Measurements from ENCODE around the gene KCNJ3.

KCNJ3 gene, protein sequence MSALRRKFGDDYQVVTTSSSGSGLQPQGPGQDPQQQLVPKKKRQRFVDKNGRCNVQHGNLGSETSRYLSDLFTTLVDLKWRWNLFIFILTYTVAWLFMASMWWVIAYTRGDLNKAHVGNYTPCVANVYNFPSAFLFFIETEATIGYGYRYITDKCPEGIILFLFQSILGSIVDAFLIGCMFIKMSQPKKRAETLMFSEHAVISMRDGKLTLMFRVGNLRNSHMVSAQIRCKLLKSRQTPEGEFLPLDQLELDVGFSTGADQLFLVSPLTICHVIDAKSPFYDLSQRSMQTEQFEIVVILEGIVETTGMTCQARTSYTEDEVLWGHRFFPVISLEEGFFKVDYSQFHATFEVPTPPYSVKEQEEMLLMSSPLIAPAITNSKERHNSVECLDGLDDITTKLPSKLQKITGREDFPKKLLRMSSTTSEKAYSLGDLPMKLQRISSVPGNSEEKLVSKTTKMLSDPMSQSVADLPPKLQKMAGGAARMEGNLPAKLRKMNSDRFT

DNA sequence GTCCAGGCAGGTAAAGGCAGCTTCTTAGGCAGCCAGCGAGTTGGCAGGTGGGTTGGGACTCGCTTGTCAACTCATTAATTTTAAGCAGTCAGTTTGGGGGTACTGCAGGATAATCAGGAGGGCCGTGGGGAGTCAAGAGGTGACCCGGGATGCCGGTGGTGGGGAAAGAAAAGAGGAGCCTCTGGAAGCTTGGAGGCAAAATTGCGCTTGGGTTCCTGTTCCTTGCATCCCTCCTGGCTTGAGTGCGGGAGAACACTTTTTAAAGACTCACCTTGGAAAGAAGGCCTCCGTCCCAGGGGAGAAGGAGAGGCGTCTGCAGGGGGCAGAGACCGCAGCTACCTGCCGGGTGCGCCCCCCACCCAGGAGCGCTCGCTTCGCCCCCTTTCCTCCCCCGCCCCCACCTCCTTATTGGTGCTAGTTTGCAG is at the start of gene KCNJ3:
Gene KCNJ3, plus strand, starts transcription at position 400 of the 425 bp plus-strand sequence. CDS start 81 bp downstream, outside the sequence.
- no peak for DNase-seq

DNA sequence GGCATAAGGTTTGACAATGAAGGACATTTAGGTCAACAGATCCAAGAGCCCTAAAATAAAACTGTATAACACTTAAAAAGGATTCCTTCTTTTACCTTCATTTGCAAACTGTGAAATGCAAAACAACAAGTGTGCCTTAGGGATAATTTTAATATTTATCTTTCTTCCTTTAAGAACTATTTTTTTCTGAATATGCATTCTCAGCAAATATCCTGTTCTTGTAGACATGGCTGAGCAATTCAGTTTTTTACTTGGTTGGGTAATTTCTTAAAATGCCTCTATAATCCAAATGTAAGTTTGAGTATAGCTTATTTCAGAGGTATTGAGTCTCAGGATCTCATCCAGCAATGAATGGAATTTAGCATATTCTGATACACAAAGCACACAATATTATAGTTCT is 43.0 kb upstream of the KCNJ3 start:
- no peak for DNase-seq

DNA sequence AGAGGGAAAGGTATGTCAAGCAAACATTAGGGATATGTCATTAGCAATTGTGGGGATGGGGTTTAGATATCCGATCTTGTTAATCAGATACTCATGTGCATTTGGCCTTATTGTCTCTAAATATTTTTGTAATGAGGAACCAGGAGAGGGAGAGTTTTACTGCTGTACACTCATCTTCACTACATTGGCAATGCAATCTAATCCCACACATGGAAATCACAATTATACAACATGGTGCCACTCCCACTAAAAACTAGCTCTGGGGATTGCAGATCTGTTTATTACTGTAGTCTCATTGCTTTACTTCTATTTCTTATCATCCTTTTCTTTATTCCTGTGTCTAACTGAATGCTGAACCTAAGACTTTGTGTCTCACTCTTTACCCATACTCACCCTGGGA is 39.6 kb upstream of the KCNJ3 start:
- DNase-seq: no peak

DNA sequence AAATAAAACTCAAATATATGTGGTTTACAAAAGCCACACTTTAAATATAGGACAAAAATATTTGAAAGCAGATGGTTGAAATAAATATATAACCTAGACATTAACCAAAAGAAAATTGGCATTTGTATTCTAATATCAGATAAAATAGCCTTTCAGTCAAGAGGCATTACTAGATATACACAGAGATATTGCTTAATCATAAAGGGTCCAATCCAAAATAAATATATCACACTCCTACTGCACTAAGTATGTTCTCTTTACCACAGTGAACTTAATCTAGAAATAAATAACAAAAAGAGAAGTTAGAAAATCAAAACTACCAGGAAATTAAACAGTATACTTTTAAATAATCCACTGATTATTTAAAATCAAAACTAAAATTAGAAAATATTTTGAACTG is 34.2 kb upstream of the KCNJ3 start:
- no peak for DNase-seq

DNA sequence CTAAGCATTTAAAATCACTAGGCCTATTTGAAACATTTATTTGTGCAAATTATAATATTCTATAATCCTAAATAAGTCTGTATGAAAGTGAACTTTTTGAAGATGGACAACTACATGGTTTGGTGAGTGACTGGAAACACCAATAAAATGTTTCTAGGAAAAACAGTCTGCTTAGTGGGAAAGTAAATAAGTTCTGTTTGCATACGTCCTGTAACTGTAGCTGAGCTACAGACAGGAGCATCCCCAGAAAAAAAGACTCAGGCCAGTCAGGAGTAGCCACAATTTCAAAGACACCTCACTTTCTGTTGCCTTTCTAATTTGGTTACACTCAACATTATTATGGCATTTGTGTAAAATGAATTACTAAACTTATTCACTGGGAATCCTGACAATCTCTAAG is 28.4 kb upstream of the KCNJ3 start:
- no peak for DNase-seq

DNA sequence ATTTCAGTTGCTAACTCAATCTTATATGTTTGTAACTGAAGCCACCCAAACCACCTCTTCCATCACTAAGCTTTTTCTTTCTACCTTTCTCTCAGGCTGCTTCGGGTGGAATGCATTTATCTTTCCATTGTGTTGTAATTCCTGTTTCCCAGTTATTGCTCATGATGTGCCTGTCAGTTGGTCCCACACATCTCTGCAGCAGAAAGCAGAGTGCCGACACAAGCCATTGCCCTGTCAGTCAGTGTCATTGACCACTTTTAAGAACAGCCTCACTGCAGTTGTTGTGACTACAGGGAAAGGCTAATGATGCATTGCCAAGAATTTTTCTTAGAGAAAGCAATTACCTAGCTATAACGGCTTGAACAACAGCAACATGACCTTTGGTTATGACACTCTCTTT is 24.8 kb upstream of the KCNJ3 start:
- no peak for DNase-seq

DNA sequence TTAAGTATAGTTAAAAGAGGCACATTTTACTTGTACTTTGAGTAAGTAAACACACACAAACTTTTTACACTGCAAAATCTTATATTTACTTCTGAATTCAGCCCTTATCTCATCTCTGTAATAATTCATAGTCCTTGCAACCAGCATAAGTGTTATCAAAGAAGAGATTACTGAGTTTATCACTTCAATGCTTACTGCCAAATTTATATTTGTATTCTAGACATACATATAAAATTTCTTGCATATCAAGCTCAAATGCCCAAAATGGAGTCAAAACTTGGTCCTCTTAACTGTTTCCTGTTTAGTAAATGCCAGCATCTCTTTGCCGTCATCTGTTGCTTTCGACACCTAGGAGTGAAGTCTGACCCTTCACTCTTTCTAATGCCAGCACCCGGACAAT is 21.1 kb upstream of the KCNJ3 start:
- DNase-seq: no peak

DNA sequence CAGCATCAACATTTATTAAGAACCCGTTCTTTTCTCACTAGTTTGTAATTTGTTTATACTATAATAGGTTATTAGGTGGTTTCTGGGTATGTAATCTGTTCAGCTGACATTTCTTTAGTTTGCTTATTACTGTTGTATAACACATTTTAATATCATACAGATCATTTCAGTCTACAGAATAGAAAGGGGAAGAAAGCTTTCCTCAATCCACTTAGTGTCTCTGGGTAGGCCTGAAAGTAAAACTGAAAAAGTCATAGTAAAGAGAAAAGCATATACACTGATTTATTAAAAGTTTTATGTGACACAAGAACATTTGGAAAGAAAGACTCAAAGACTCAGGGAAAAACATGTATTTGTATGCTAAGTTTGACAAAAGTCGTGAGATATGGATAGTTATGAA is 16.8 kb upstream of the KCNJ3 start:
- no peak for DNase-seq

DNA sequence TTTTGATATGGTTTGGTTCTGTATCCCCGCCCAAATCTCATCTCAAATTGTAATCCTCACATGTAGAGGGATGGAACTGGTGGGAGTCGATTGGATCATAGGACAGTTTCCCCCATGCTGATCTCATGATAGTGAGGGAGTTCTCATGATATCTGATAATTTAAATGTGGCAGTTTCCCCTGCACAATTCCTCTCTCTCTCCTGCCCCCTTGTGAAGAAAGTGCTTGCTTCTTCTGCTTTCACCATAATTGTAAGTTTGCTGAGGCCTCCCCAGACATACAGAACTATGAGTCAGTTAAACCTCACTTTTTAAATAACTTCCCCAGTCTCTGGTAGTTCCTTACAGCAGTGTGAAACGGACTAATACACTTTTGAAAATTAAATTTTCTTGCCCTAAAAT is 12.3 kb upstream of the KCNJ3 start:
- DNase-seq: no peak

DNA sequence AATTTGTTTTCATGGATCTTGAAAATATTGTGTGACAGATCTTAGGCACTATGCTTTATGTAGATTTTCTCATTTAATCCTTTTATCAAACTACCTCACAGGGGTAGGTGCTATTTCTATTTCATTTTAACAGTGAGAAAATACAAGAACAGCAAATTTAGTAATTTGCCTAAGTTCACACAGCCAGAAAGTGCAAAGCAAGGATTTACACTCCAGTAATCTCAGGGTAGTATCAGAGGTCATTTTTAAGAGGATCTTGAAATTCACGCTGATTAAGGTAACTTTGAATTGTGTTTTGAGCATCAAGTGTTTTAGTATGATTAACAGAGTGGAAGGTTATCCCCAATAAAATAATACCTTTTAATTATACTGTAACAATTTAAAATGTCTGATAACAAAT is 10.1 kb upstream of the KCNJ3 start:
- no peak for DNase-seq

DNA sequence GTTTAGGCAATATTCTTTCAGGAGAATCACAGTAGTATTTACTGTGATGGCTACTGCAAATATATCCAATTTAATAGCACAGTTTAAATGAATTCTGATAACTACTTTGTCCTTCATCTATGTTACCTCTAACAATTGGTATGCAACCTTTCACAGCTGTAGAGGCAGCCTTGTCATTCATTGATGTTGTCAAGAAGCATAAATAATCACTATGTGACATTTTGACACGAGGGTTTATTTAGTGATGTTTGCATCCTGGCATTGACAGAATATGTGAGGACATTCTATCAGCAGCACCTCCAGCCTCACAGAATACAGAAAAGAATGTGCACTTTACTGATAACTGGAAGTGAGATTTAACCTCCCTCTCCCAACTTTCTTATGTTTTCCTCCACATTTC is 9.3 kb upstream of the KCNJ3 start:
- DNase-seq: no peak

DNA sequence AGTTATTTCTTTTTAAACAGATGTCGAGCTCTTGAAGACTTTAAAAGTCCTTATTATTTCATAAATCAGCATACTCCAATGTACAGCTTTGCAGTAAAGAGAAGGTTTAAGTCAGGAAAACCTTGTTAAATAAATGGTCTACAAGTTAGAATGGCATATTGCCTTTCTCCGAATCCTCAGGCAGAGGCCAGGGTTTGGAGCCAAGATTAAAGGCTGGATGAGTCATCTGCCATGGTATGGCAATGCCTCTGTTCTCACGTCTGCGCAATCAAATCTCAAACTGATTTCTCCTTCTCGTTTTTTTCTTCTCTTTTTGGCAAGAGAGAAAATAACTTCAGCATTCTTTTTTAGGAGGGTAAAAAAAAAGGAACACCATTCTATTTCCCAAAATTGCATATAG is 5.6 kb upstream of the KCNJ3 start:
- DNase-seq: no peak

DNA sequence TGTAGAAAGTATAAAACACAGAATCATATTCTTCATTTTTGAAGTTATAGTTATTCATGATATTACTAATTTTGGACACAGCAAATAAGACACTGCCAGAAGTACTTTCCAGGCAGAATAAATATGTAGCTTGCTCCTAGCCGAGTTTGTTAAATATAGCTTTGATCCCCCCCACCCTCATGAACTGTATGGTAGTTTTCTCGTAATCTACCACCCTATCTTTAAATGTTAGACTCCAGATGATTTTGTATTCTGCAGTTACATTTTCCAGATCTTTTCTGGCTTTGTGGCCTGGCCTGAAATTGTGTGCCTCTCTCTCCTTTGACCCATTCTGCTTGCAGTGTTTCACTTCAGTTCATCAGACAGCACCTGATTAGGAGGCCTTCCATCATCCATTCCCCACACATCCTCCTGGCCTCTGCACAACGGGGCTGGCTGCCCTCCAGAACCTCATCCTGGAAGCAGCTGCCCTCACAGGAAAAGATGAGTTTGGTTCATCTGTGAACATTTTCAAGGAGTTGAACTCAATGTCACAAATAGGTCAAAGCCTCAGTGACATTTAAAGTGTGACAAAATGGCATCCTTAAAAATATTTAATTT is 4.7 kb upstream of the KCNJ3 start:
- DNase-seq: no peak

DNA sequence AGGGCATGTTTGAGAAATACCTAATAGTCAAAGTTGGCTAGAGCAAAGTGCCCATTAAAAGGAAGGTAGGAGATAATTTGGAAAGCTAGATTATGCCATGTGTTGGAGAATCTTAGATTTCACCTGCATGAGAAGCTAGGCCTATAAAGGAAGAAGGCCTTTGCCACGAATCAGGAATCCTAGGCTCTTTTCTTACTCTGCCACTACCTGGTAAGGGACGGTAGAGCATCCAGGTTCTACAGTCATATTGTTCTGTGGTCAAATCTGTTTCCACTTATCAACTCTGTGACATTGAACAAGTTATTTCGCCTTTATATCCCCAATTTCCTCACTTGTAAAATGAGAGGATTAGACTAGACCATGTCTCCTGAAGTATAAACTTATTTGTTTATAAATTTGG is 3.6 kb upstream of the KCNJ3 start:
- no peak for DNase-seq

DNA sequence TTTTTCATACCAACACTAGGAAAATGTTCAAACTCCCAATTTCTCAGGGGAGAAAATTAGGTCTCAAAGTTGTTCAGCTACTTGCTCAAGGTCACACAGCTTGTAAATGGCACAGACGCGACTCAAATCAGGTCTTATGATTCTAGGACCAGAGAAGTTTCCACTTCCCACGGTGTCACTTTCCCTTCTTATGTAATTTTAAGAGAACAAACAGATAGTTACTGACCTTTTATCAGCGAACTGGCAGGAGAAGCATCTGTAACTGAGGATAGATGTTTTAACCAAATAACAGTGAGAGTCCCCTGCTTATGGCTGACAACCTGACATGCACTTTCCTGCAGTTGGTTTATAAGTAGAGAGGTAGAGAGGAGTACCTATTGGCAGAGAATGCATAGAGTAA is 2.1 kb upstream of the KCNJ3 start:
- no peak for DNase-seq

DNA sequence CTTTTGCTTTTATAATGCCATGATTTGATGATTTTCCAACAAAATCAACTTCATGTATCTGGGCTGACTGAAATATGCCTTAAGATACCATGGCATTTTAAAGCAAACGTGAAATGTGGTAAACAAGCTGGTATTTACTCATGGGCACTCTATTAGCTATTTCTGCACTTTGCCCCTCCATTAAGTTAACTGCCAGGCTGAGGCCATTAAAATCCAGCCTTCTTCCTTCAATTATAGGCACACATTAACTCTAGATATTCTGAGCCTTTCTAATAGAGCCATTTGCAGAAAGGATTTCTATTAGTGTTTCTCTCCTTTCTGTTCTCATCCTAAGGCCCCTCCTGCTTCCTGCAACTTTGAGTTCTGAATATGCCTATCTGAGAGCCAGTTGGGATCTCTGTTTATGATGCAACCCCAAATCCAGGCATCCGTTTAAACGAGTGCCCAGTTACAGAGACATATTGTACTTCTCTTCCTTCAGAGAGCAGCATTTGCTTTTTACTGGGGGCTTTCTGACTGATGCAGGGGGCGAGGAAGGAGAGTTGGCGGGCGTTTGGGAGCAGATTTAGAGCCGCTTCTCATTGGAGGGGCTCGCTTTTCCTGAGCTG is 1.6 kb upstream of the KCNJ3 start:
- peak; percentile 33 for DNase-seq

DNA sequence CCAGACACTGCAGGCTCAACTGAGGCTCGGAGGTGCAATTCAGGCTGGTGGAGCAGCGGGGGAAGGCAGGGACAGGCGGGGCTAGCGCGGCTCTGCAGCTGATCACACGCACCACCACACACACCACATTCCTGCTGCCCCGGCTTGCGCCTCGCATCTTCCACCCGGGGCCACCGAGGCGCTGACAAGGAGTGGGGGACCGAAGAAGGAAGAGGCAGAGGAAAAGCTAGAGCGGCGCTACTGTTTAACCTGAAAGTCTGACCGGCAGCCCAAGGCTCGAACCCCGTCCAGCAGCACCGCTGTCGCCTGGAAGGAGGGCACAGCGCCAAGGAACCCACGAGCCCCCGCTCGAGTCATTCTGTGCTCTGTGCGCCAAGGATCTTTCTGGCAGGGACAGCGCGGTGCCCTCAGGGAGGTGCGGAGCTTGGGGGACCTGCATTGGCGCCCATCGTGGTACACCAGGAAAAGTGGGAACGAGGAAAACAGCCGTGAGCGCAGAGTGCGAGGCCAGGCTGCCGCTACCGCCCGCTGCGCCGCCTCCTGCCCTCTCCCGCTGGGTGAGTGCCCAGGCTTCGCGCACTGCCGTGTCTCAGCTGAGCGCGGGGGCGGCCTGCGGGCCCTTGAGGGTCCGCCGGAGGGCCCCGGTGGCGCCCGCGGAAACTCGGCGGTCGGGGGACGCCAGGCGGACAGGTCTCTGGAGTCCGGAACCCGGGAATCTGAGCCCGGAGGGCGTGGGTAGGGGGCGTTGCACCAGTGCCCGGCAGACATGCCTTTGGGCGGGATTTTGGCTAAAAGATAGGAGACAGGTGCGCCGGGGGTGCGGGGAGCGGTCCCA is 860 bp upstream of the KCNJ3 start:
- peak; percentile 66 for DNase-seq

DNA sequence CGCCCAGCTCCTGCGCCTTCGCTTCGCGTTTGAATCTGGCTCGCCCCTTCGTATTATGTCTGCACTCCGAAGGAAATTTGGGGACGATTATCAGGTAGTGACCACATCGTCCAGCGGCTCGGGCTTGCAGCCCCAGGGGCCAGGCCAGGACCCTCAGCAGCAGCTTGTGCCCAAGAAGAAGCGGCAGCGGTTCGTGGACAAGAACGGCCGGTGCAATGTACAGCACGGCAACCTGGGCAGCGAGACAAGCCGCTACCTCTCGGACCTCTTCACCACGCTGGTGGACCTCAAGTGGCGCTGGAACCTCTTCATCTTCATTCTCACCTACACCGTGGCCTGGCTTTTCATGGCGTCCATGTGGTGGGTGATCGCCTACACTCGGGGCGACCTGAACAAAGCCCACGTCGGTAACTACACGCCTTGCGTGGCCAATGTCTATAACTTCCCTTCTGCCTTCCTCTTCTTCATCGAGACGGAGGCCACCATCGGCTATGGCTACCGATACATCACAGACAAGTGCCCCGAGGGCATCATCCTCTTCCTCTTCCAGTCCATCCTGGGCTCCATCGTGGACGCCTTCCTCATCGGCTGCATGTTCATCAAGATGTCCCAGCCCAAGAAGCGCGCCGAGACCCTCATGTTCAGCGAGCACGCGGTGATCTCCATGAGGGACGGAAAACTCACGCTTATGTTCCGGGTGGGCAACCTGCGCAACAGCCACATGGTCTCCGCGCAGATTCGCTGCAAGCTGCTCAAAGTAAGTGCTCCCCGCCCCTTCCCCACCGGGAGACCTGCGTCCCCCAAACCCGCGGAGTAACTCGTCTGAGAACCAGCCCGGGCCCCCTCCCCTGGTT is 453 bp downstream of the KCNJ3 start:
- DNase-seq: no peak

DNA sequence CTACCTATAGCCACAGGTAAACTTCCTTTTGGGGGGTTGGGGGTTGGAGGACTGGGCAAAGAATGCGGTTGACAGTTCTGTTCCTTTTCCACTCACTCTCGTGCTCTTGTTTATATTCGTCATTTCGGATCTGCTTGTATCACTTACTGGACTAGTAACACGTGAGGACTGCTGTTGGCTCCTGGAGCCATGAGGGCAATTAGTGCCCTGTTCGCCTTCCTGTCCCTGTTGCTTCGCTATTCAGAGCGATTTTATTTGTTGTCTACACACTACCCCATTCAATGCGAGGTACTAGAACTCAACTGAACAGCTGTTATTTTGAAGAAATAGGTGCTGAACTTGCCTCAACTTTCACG is 1.1 kb downstream of the KCNJ3 start:
- DNase-seq: no peak

DNA sequence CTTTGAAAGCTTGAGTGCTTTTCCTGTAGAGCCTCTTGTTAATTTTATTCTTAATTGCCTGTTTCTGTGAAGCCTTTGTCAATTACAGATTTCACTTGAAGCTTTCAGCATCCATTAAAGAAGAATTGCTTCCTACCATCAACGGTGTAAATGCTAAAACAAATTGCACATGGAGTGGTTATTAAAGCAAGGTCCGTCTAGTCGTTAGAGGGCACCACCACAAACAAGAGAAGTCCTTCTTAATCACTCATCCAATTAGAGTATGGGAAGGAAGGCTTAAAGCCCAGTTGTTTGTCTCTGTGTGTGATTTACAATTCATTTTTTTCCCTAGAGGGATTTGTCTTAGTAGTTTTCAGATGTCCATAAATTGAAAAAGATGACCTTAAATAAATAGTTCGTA is 1.6 kb downstream of the KCNJ3 start:
- no peak for DNase-seq

DNA sequence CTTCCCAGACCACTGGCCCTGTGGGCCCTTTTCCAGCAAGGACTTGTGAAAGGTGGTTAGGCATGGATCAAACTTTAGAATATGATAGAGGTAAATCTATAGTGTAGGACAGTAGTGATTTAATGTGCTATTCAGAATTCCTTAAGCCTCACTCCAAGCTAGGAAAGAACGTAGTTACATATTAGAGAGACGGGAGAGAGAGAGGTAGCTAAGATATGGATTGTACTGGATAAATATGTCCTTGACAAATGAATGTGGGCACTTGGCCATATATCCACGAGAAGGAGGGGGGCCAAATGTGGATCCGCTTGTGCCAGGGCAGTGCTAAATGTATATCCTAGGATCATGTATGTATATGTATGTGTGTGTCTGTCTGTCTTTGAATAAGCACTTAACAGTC is 6.5 kb downstream of the KCNJ3 start:
- no peak for DNase-seq

DNA sequence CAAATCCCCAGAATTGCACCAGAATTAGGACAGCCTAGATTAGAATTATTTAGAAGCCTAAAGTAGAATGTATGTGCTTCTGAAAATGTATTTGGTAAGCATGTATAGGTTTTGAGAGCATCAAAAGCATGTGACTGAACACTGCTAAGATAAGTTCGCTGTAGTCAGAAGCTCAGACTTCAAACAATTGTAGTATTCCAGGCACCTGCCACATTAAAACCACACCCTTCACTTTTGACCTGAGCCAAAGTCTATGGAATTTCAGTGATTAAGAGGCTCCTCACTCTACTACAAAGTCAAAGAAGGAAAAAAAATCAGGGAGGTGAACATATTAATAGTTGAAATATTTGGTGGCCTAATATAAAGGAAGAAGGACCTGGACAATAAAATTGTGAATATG is 8.2 kb downstream of the KCNJ3 start:
- DNase-seq: no peak
